Measurements from ENCODE around the gene FSTL4. TPM values are rescaled to one million over a fixed set of nuclear protein-coding genes. Genes with fewer than 3 reads are reported as not detected.

FSTL4 gene
- polyA plus RNA-seq, 1 donor from 2014 or later, result 0.57 TPM

DNA sequence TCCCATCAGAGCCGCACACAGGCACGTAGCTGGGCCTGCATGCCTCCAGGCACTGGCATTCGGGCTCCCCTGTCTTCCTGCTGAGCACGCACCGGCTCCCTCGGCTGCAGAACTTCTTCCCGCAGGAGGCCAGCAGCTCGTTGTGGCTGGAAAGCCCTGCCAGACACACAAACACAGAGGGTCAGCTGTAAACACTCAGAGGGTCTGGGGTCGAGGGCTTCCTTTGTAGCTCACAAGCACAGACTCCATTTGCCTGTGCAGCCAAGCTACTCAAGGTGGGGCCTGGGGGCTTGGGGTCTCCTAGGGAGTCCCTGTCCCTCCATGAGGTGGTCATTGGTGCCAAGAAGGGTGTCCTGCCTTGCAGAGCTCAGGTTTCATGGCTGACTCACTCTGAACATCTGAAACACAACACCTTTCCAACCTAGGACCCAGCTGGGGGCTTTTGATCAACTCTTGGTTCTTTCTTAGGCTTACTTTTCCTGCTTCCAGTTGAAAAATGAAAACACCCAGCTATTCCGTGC is 211.4 kb downstream of the FSTL4 start:
- no peaks in the 10 kb centered on the region for H3K9me3 ChIP-seq (ENCODE audit: low read length)
- H3K27me3 ChIP-seq (ENCODE audit: insufficient read depth, low read depth, low read length), result no peaks in the 10 kb centered on the region
- H3K9ac ChIP-seq (ENCODE audit: low read length), result no peak overlapping the region
- H3F3A ChIP-seq (ENCODE audit: insufficient read depth, low read length, poor library complexity, severe bottlenecking), result no peaks in the 10 kb centered on the region
- no peak overlapping the region for H3K4me3 ChIP-seq (ENCODE audit: low read length)
- H3K27ac ChIP-seq (ENCODE audit: low read length), result no peak overlapping the region
- no peak overlapping the region for H3K4me2 ChIP-seq (ENCODE audit: low read length)
- no peak overlapping the region for H2AFZ ChIP-seq (ENCODE audit: low read depth, low read length)
- H3K36me3 ChIP-seq (ENCODE audit: insufficient read depth, low read length), result no peaks in the 10 kb centered on the region
- no peaks in the 10 kb centered on the region for H3K9me2 ChIP-seq (ENCODE audit: insufficient read depth, low read length)
- TF ChIP-seq SMC3 (conservative IDR thresholded peaks at IDR 0.05; ENCODE audit: poor library complexity) (no peak), EZH2 (IDR thresholded peaks at IDR 0.05; ENCODE audit: borderline replicate concordance, insufficient read depth, low read length, poor library complexity, severe bottlenecking) (no peak), MXI1 (conservative IDR thresholded peaks at IDR 0.05; ENCODE audit: poor library complexity, severe bottlenecking) (no peak), POLR2AphosphoS5 (IDR thresholded peaks at IDR 0.05) (no peak), EP300 (conservative IDR thresholded peaks at IDR 0.05; ENCODE audit: poor library complexity, severe bottlenecking) (no peak), RAD21 (conservative IDR thresholded peaks at IDR 0.05) (no peak), TAF1 (IDR thresholded peaks at IDR 0.05; ENCODE audit: low read depth) (no peak)
- TF ChIP-seq, protein P1, sequence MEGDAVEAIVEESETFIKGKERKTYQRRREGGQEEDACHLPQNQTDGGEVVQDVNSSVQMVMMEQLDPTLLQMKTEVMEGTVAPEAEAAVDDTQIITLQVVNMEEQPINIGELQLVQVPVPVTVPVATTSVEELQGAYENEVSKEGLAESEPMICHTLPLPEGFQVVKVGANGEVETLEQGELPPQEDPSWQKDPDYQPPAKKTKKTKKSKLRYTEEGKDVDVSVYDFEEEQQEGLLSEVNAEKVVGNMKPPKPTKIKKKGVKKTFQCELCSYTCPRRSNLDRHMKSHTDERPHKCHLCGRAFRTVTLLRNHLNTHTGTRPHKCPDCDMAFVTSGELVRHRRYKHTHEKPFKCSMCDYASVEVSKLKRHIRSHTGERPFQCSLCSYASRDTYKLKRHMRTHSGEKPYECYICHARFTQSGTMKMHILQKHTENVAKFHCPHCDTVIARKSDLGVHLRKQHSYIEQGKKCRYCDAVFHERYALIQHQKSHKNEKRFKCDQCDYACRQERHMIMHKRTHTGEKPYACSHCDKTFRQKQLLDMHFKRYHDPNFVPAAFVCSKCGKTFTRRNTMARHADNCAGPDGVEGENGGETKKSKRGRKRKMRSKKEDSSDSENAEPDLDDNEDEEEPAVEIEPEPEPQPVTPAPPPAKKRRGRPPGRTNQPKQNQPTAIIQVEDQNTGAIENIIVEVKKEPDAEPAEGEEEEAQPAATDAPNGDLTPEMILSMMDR (IDR thresholded peaks at IDR 0.05; ENCODE audit: poor library complexity, severe bottlenecking), result no peak
- TF ChIP-seq, protein P2, sequence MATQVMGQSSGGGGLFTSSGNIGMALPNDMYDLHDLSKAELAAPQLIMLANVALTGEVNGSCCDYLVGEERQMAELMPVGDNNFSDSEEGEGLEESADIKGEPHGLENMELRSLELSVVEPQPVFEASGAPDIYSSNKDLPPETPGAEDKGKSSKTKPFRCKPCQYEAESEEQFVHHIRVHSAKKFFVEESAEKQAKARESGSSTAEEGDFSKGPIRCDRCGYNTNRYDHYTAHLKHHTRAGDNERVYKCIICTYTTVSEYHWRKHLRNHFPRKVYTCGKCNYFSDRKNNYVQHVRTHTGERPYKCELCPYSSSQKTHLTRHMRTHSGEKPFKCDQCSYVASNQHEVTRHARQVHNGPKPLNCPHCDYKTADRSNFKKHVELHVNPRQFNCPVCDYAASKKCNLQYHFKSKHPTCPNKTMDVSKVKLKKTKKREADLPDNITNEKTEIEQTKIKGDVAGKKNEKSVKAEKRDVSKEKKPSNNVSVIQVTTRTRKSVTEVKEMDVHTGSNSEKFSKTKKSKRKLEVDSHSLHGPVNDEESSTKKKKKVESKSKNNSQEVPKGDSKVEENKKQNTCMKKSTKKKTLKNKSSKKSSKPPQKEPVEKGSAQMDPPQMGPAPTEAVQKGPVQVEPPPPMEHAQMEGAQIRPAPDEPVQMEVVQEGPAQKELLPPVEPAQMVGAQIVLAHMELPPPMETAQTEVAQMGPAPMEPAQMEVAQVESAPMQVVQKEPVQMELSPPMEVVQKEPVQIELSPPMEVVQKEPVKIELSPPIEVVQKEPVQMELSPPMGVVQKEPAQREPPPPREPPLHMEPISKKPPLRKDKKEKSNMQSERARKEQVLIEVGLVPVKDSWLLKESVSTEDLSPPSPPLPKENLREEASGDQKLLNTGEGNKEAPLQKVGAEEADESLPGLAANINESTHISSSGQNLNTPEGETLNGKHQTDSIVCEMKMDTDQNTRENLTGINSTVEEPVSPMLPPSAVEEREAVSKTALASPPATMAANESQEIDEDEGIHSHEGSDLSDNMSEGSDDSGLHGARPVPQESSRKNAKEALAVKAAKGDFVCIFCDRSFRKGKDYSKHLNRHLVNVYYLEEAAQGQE (IDR thresholded peaks at IDR 0.05; ENCODE audit: borderline replicate concordance), result no peak
- H3K79me2 ChIP-seq (replicated peaks; ENCODE audit: insufficient read depth, low read length), result no peaks in the 10 kb centered on the region
- H4K20me1 ChIP-seq (ENCODE audit: insufficient read depth), result no peaks in the 10 kb centered on the region

DNA sequence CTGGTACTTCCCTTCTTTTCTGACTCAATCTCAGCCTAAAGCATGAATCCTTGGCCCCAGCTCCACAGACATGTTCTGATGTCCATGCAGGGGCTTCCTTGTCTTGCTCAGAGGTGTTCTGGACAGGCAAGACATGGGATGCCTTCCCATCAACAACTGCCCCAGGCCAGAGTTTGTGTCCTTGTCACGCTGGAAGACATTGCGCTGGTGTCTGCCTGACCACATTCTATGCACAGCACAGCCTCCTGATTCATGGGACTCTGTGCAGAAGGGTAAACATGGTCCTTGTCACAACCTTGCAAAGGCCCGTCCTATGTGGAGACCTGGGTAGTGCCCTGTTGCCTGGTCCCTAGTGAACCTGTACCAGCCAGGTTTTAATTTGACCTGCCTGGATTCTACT is 212.2 kb downstream of the FSTL4 start:
- no peaks in the 10 kb centered on the region for H3K36me3 ChIP-seq (ENCODE audit: insufficient read depth, low read length)
- no peak overlapping the region for H3K4me3 ChIP-seq (ENCODE audit: low read length)
- no peak overlapping the region for H3K4me2 ChIP-seq (ENCODE audit: low read length)
- H3F3A ChIP-seq (ENCODE audit: insufficient read depth, low read length, poor library complexity, severe bottlenecking), result no peaks in the 10 kb centered on the region
- no peaks in the 10 kb centered on the region for H4K20me1 ChIP-seq (ENCODE audit: insufficient read depth)
- no peaks in the 10 kb centered on the region for H3K9me2 ChIP-seq (ENCODE audit: insufficient read depth, low read length)
- no peaks in the 10 kb centered on the region for H3K79me2 ChIP-seq (replicated peaks; ENCODE audit: insufficient read depth, low read length)
- H3K9me3 ChIP-seq (ENCODE audit: low read length), result no peaks in the 10 kb centered on the region
- no peak overlapping the region for H3K9ac ChIP-seq (ENCODE audit: low read length)
- TF ChIP-seq EP300 (conservative IDR thresholded peaks at IDR 0.05; ENCODE audit: poor library complexity, severe bottlenecking), result no peak
- TF ChIP-seq EZH2 (IDR thresholded peaks at IDR 0.05; ENCODE audit: borderline replicate concordance, insufficient read depth, low read length, poor library complexity, severe bottlenecking), result no peak
- no peak for TF ChIP-seq MXI1 (conservative IDR thresholded peaks at IDR 0.05; ENCODE audit: poor library complexity, severe bottlenecking)
- TF ChIP-seq TAF1 (IDR thresholded peaks at IDR 0.05; ENCODE audit: low read depth), result no peak
- TF ChIP-seq POLR2AphosphoS5 (IDR thresholded peaks at IDR 0.05), result no peak
- TF ChIP-seq SMC3 (conservative IDR thresholded peaks at IDR 0.05; ENCODE audit: poor library complexity), result no peak
- TF ChIP-seq, protein P2 (IDR thresholded peaks at IDR 0.05; ENCODE audit: borderline replicate concordance), result no peak
- TF ChIP-seq RAD21 (conservative IDR thresholded peaks at IDR 0.05), result no peak
- TF ChIP-seq, protein P1 (IDR thresholded peaks at IDR 0.05; ENCODE audit: poor library complexity, severe bottlenecking), result no peak
- no peak overlapping the region for H2AFZ ChIP-seq (ENCODE audit: low read depth, low read length)
- H3K27me3 ChIP-seq (ENCODE audit: insufficient read depth, low read depth, low read length), result no peaks in the 10 kb centered on the region
- no peak overlapping the region for H3K27ac ChIP-seq (ENCODE audit: low read length)

All from neural cell (in vitro differentiated cells).